Caki2 (cell line): ENCODE data around the gene NCS1. TPM values are rescaled to one million over a fixed set of nuclear protein-coding genes. Genes with fewer than 3 reads are reported as not detected.

Source experiments
- DNase-seq: peaks from one replicate; pipeline ENCODE4 v3.0.0-alpha.2; 2015; ENCODE audit warnings: low read depth
- in situ Hi-C: cut with HindIII; loops from 2 replicates; pipeline ENCODE4 v1.10.0; 2016; ENCODE audit warnings: low sequenced_read_pairs, low pct_unique_long_range_greater_than_20kb, mixed read lengths
- total RNA-seq: library from RNA; depleted of rRNA; stranded (reverse); fragments of >200 nt; shearing (Covaris generic); gene quantifications from 2 replicates; pipeline ENCODE4 v1.2.3, GENCODE V29; 2014; ENCODE audit warnings: low replicate concordance

Gene NCS1
- total RNA-seq, 1 experiment from 2014 or later = 45.7 TPM

- DNase-seq = no peak
- in situ Hi-C loops = no loop called here
Measured at GRCh38 chr9:130201399-130201873, 29.2 kb downstream of the NCS1 start.

- in situ Hi-C loops = no loop called here
- DNase-seq = no peak
Measured at GRCh38 chr9:130201974-130202373, 29.8 kb downstream of the NCS1 start.

GRCh38 chr9:130204341-130204740 is 32.1 kb downstream of the NCS1 start:
- DNase-seq = no peak
- in situ Hi-C loops = no loop called here

GRCh38 chr9:130204959-130205358 is 32.8 kb downstream of the NCS1 start:
- DNase-seq = no peak
- in situ Hi-C loops = no loop called here

GRCh38 chr9:130205912-130206311 is 33.7 kb downstream of the NCS1 start:
- DNase-seq = no peak
- in situ Hi-C loops = no loop called here

- DNase-seq = no peak
- in situ Hi-C loops = no loop called here
Measured at GRCh38 chr9:130206579-130206978, 34.4 kb downstream of the NCS1 start.

GRCh38 chr9:130207241-130207992 is 35.2 kb downstream of the NCS1 start:
- no peak for DNase-seq
- in situ Hi-C loops = no loop called here

GRCh38 chr9:130208600-130209347 is 36.6 kb downstream of the NCS1 start:
- in situ Hi-C loops = no loop called here
- DNase-seq = no peak

- in situ Hi-C loops = no loop called here
Measured at GRCh38 chr9:130209422-130209821, 37.2 kb downstream of the NCS1 start.

GRCh38 chr9:130211548-130212226 is 39.5 kb downstream of the NCS1 start:
- no peak for DNase-seq
- in situ Hi-C loops = no loop called here

More at GRCh38 chr9:130209422-130209821, 37.2 kb downstream of the NCS1 start:
- DNase-seq = no peak

- in situ Hi-C loops = no loop called here
- DNase-seq = no peak
Measured at GRCh38 chr9:130212543-130213297, 40.5 kb downstream of the NCS1 start.

- in situ Hi-C loops = no loop called here
- DNase-seq = peak; percentile 42
Measured at GRCh38 chr9:130213911-130214761, 41.9 kb downstream of the NCS1 start.

GRCh38 chr9:130214776-130215340 is 42.7 kb downstream of the NCS1 start:
- in situ Hi-C loops = no loop called here

GRCh38 chr9:130215341-130216119 is 43.3 kb downstream of the NCS1 start:
- in situ Hi-C loops = no loop called here
- DNase-seq = peak; percentile 58

More at GRCh38 chr9:130214776-130215340, 42.7 kb downstream of the NCS1 start:
- DNase-seq = peak; percentile 30

GRCh38 chr9:130217838-130218237 is 45.6 kb downstream of the NCS1 start:
- in situ Hi-C loops = no loop called here

GRCh38 chr9:130219661-130220096 is 47.5 kb downstream of the NCS1 start:
- no peak for DNase-seq
- in situ Hi-C loops = no loop called here

More at GRCh38 chr9:130217838-130218237, 45.6 kb downstream of the NCS1 start:
- DNase-seq = no peak
